ENCODE results near the gene BCOR.

BCOR gene

GRCh38 chrX:40061871-40062524, 35.8 kb downstream of the BCOR start:
- no peak for DNase-seq

- DNase-seq, result no peak
These were observed 36.8 kb downstream of the BCOR start for GRCh38 chrX:40061005-40061404.

GRCh38 chrX:40060356-40060845, 37.4 kb downstream of the BCOR start:
- no peak for DNase-seq

- no peak for DNase-seq
These were observed 39.0 kb downstream of the BCOR start for GRCh38 chrX:40058719-40059118.

- no peak for DNase-seq
These were observed 40.4 kb downstream of the BCOR start for GRCh38 chrX:40057405-40057804.

GRCh38 chrX:40056420-40056819, 41.3 kb downstream of the BCOR start:
- no peak for DNase-seq

GRCh38 chrX:40055495-40055894, 42.3 kb downstream of the BCOR start:
- DNase-seq, result no peak

GRCh38 chrX:40054793-40055192, 43.0 kb downstream of the BCOR start:
- DNase-seq, result no peak

- no peak for DNase-seq
These were observed 47.2 kb downstream of the BCOR start for GRCh38 chrX:40050532-40050931.

- no peak for DNase-seq
These were observed 48.6 kb downstream of the BCOR start for GRCh38 chrX:40049084-40049641.

GRCh38 chrX:40047485-40047884, 50.3 kb downstream of the BCOR start:
- no peak for DNase-seq

GRCh38 chrX:40043895-40044294, 53.9 kb downstream of the BCOR start:
- no peak for DNase-seq

- DNase-seq, result no peak
These were observed 55.8 kb downstream of the BCOR start for GRCh38 chrX:40041915-40042314.

- DNase-seq, result no peak
These were observed 56.9 kb downstream of the BCOR start for GRCh38 chrX:40040686-40041461.

- no peak for DNase-seq
These were observed 57.9 kb downstream of the BCOR start for GRCh38 chrX:40039887-40040286.

- no peak for DNase-seq
These were observed 60.4 kb downstream of the BCOR start for GRCh38 chrX:40037367-40037766.

GRCh38 chrX:40035726-40036125, 62.0 kb downstream of the BCOR start:
- no peak for DNase-seq

GRCh38 chrX:40031911-40032310, 65.8 kb downstream of the BCOR start:
- DNase-seq, result no peak

GRCh38 chrX:40030205-40030604, 67.6 kb downstream of the BCOR start:
- no peak for DNase-seq

GRCh38 chrX:40022421-40022820, 75.3 kb downstream of the BCOR start:
- no peak for DNase-seq

GRCh38 chrX:40021647-40022046, 76.1 kb downstream of the BCOR start:
- DNase-seq, result no peak

- no peak for DNase-seq
These were observed 78.2 kb downstream of the BCOR start for GRCh38 chrX:40019541-40019940.

GRCh38 chrX:40018041-40018440, 79.7 kb downstream of the BCOR start:
- no peak for DNase-seq

GRCh38 chrX:40016749-40017148, 81.0 kb downstream of the BCOR start:
- no peak for DNase-seq
